A549 (cell line): ENCODE results near the gene SPSB3. TPM values are rescaled to one million over a fixed set of nuclear protein-coding genes. Genes with fewer than 3 reads are reported as not detected.

Source experiments
- ATAC-seq, 2 experiments: fragments of 200-7000 bp in 1 of 2; fragments of >200 bp in 1 of 2; cut with Nextera tagmentation in 1 of 2; cut with Tn5 transposase in 1 of 2; 3 replicates each; pipeline versions ENCODE4 v1.8.0 to v1.9.1; 2018 to 2020; ENCODE audit warnings: mild to moderate bottlenecking in 1 of 2, moderate library complexity in 1 of 2
- CTCF ChIA-PET: fragments of 300-600 bp; sonication (Branson Sonifier 250); formaldehyde crosslinking; extraction: SDS; loops from one replicate; lab custom pipeline; 2021; ENCODE audit warnings: antibody characterized with exemption, inconsistent platforms; lab: Yijun Ruan, JAX
- POLR2A ChIA-PET: fragments of 350-600 bp; formaldehyde crosslinking; extraction: SDS; loops from one replicate; lab custom pipeline; 2021; ENCODE audit warnings: antibody characterized with exemption, inconsistent platforms; lab: Yijun Ruan, JAX
- DNase-seq, 2 experiments: peaks; one replicate each; pipeline versions ENCODE4 v3.0.0 to v3.0.0-alpha.2; 2011 to 2016; ENCODE audit warnings: low read depth in 1 of 2, low spot score in 1 of 2
- FAIRE-seq: peaks from 2 replicates; lab custom pipeline; 2011; peaks lifted over from hg19 to GRCh38; lab: Jason Lieb, UNC
- H3K27ac ChIP-seq, 2 experiments: fragments of >200 bp; sonication (Bioruptor Twin); formaldehyde crosslinking; 3 replicates each; pipeline ENCODE4 v1.5.1; 2016 to 2017
- H3K4me1 ChIP-seq: fragments of >200 bp; sonication (Bioruptor Twin); formaldehyde crosslinking; 3 replicates; pipeline ENCODE4 v1.6.1; 2016
- H3K4me2 ChIP-seq: fragments of >200 bp; sonication (Bioruptor Twin); formaldehyde crosslinking; 3 replicates; pipeline ENCODE4 v1.6.1; 2016
- H3K4me3 ChIP-seq: fragments of >200 bp; sonication (Bioruptor Twin); formaldehyde crosslinking; 3 replicates; pipeline ENCODE4 v1.5.1; 2016
- H3K9me3 ChIP-seq: fragments of >200 bp; sonication (Bioruptor Twin); formaldehyde crosslinking; 3 replicates; pipeline ENCODE4 v1.6.1; 2016
- BHLHE40 ChIP-seq: IDR thresholded peaks from 2 replicates; pipeline ENCODE4 v1.6.1; 2012; ENCODE audit warnings: low read depth, low read length, inconsistent platforms
- CEBPB ChIP-seq, 2 experiments: fragments of >200 bp in 1 of 2; sonication (Bioruptor Twin) in 1 of 2; formaldehyde crosslinking in 1 of 2; IDR thresholded peaks; 2 replicates each; pipeline ENCODE4 v1.6.1; 2012 to 2016
- CHD4 ChIP-seq: fragments of 200-600 bp; sonication (generic); IDR thresholded peaks from 2 replicates; pipeline ENCODE4 v1.6.1; 2016; ENCODE audit warnings: antibody characterized with exemption, mild to moderate bottlenecking, borderline replicate concordance
- EHMT2 ChIP-seq: fragments of 200-600 bp; sonication (generic); IDR thresholded peaks from 2 replicates; pipeline ENCODE4 v1.6.1; 2016; ENCODE audit warnings: antibody characterized with exemption, low read depth, mild to moderate bottlenecking, moderate library complexity
- ESRRA ChIP-seq: fragments of 150-350 bp; IDR thresholded peaks from 2 replicates; pipeline ENCODE4 v1.6.1; 2014; ENCODE audit warnings: mild to moderate bottlenecking, low read length, borderline replicate concordance
- GATA3 ChIP-seq: IDR thresholded peaks from 2 replicates; pipeline ENCODE4 v1.6.1; 2012; ENCODE audit warnings: borderline replicate concordance
- HDAC2 ChIP-seq: fragments of 200-600 bp; sonication (generic); IDR thresholded peaks from 2 replicates; pipeline ENCODE4 v1.6.1; 2016
- HOXA7 ChIP-seq: fragments of 250-450 bp; sonication (Bioruptor Pico); IDR thresholded peaks from 2 replicates; pipeline ENCODE4 v1.5.0; 2020; ENCODE audit warnings: mild to moderate bottlenecking, moderate library complexity
- HOXB13 ChIP-seq: fragments of 250-450 bp; sonication (Bioruptor Pico); IDR thresholded peaks from 2 replicates; pipeline ENCODE4 v1.5.0; 2020; ENCODE audit warnings: low read depth, mild to moderate bottlenecking, moderate library complexity
- JUN ChIP-seq, 2 experiments: fragments of >200 bp; sonication (Bioruptor Twin); formaldehyde crosslinking; IDR thresholded peaks; 2 replicates in 1 of 2; 3 replicates in 1 of 2; pipeline ENCODE4 v1.6.1; 2016 to 2017
- JUNB ChIP-seq: fragments of >200 bp; sonication (Bioruptor Twin); formaldehyde crosslinking; IDR thresholded peaks from 2 replicates; pipeline ENCODE4 v1.6.1; 2016
- KDM5A ChIP-seq: fragments of 200-600 bp; sonication (generic); IDR thresholded peaks from 2 replicates; pipeline ENCODE4 v1.6.1; 2016; ENCODE audit warnings: antibody characterized with exemption, mild to moderate bottlenecking
- MYC ChIP-seq: IDR thresholded peaks from 2 replicates; pipeline ENCODE4 v1.6.1; 2012; ENCODE audit warnings: mild to moderate bottlenecking, inconsistent platforms, low read length, improper control_type of control experiment, borderline replicate concordance
- NR3C1 ChIP-seq: fragments of >200 bp; sonication (Bioruptor Twin); formaldehyde crosslinking; IDR thresholded peaks from 3 replicates; pipeline ENCODE4 v1.6.1; 2017
- POLR2AphosphoS2 ChIP-seq: conservative IDR thresholded peaks from 2 replicates; pipeline ENCODE4 v1.6.1; 2012; ENCODE audit warnings: low read length, improper control_type of control experiment, inconsistent platforms
- RFX5 ChIP-seq: fragments of 450-650 bp; IDR thresholded peaks from 2 replicates; pipeline ENCODE4 v1.7.1; 2014; ENCODE audit warnings: antibody characterized with exemption, mild to moderate bottlenecking, moderate library complexity
- RNF2 ChIP-seq: fragments of 200-600 bp; sonication (generic); IDR thresholded peaks from 2 replicates; pipeline ENCODE4 v1.6.1; 2016; ENCODE audit warnings: low read depth, mild to moderate bottlenecking, antibody characterized with exemption, moderate library complexity, borderline replicate concordance
- SMC3 ChIP-seq: fragments of >200 bp; sonication (Bioruptor Twin); formaldehyde crosslinking; IDR thresholded peaks from 3 replicates; pipeline ENCODE4 v1.6.1; 2018; ENCODE audit warnings: inconsistent platforms
- ZC3H11A ChIP-seq: fragments of 450-650 bp; IDR thresholded peaks from 2 replicates; pipeline ENCODE4 v1.6.1; 2014; ENCODE audit warnings: antibody characterized with exemption, mild to moderate bottlenecking
- ZFP36 ChIP-seq: fragments of 450-650 bp; IDR thresholded peaks from 2 replicates; pipeline ENCODE4 v1.6.1; 2014; ENCODE audit warnings: borderline replicate concordance; ENCODE audit not compliant: partially characterized antibody
- ZNF302 ChIP-seq: fragments of 250-450 bp; sonication (Bioruptor Pico); IDR thresholded peaks from 2 replicates; pipeline ENCODE4 v1.9.0; 2021; ENCODE audit warnings: inconsistent platforms, mild to moderate bottlenecking, moderate library complexity
- ZSCAN20 ChIP-seq: fragments of 250-450 bp; sonication (Bioruptor Pico); IDR thresholded peaks from 2 replicates; pipeline ENCODE4 v1.8.0; 2022; ENCODE audit warnings: mild to moderate bottlenecking, moderate library complexity
- WGBS: methylation state at CpG from one replicate; pipeline ENCODE4 v1.1.6; 2017; ENCODE audit errors: missing lambda C conversion rate; 5-methylcytosine and 5-hydroxymethylcytosine counted together
- polyA plus RNA-seq, 4 experiments: library from polyadenylated mRNA; depleted of rRNA in 3 of 4; stranded (reverse); fragments of >200 nt; fragmentation: RNase III in 1 of 4; extraction: RNeasy Plus Mini Kit Qiagen cat#74134 plus additional on column Dnase treatment in 1 of 4; gene quantifications; 2 replicates in 3 of 4; 3 replicates in 1 of 4; pipeline ENCODE4 v1.2.3, GENCODE V29; 2011 to 2017
- TF ChIP-seq, protein P1 (sequence below): fragments of >200 bp; sonication (Bioruptor Twin); formaldehyde crosslinking; IDR thresholded peaks from 3 replicates; pipeline ENCODE4 v1.6.1; 2016
- TF ChIP-seq, protein P2 (sequence below): IDR thresholded peaks from 2 replicates; pipeline ENCODE4 v1.6.1; 2012
- TF ChIP-seq, protein P3 (sequence below): fragments of >200 bp; sonication (Bioruptor Twin); formaldehyde crosslinking; IDR thresholded peaks from 3 replicates; pipeline ENCODE4 v1.5.1; 2016
- TF ChIP-seq, protein P4 (sequence below): fragments of 150-350 bp; IDR thresholded peaks from 2 replicates; pipeline ENCODE4 v1.6.1; 2014; ENCODE audit warnings: low read depth, mild to moderate bottlenecking, low read length
- TF ChIP-seq, protein P5 (sequence below): fragments of 250-450 bp; sonication (Bioruptor Pico); IDR thresholded peaks from 2 replicates; pipeline ENCODE4 v1.5.0; 2020; ENCODE audit warnings: low read depth, mild to moderate bottlenecking, moderate library complexity

Gene SPSB3
- polyA plus RNA-seq, 2 of the 4 experiments (the other 2 are of a cell fraction) = 9.2 to 14.6 TPM

DNA sequence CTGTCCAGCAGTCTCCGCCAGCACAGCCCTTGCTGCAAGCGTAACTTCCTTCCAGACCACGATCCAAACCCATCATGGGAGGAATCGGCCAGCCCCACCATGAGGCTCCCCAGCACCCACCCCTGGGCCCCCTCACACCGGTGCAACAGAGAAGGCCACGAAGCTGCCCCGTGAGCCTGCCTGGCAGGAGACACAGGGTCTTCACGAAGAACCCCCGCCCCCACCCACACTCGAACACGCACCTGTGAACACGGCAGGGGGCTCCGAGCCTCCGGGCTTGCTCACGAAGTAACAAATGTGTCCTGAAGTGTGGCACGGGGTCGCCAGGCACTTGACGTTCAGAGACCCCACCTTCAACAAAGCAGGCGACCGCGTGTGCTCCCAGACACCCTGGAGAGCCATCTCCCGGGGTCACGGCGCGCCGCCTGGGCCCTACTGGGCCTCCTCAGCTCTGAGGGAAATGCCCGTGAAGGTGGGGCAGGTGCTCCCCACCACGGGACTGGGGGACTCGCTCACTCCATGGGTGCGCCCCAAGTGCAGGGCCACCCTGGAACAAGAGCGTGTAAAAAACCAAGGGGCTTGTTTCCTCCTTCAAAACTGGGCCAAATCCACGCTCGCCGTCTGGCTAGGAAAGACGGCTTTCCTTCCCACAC, 36.6 kb upstream of the SPSB3 start:
- ChIA-PET POLR2A (no interaction called here), CTCF (no interaction called here)
- H3K4me1 ChIP-seq = no peaks in the 10 kb centered on the region
- no peak for TF ChIP-seq RFX5
- TF ChIP-seq, protein P1, sequence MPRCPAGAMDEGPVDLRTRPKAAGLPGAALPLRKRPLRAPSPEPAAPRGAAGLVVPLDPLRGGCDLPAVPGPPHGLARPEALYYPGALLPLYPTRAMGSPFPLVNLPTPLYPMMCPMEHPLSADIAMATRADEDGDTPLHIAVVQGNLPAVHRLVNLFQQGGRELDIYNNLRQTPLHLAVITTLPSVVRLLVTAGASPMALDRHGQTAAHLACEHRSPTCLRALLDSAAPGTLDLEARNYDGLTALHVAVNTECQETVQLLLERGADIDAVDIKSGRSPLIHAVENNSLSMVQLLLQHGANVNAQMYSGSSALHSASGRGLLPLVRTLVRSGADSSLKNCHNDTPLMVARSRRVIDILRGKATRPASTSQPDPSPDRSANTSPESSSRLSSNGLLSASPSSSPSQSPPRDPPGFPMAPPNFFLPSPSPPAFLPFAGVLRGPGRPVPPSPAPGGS = no peak
- no peak for TF ChIP-seq HOXA7 (CRISPR knock-in tag)
- TF ChIP-seq ESRRA = no peak
- TF ChIP-seq JUN (IDR thresholded peaks at IDR 0.05) = no peak
- no peak for TF ChIP-seq NR3C1
- no peak for TF ChIP-seq HDAC2
- no peak for TF ChIP-seq BHLHE40
- no peak for TF ChIP-seq ZNF302 (CRISPR knock-in tag)
- TF ChIP-seq JUNB = no peak
- TF ChIP-seq KDM5A = no peak
- no peak for TF ChIP-seq MYC
- TF ChIP-seq, protein P2, sequence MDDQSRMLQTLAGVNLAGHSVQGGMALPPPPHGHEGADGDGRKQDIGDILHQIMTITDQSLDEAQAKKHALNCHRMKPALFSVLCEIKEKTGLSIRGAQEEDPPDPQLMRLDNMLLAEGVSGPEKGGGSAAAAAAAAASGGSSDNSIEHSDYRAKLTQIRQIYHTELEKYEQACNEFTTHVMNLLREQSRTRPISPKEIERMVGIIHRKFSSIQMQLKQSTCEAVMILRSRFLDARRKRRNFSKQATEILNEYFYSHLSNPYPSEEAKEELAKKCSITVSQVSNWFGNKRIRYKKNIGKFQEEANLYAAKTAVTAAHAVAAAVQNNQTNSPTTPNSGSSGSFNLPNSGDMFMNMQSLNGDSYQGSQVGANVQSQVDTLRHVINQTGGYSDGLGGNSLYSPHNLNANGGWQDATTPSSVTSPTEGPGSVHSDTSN = no peak
- no peak for TF ChIP-seq GATA3
- TF ChIP-seq, protein P3, sequence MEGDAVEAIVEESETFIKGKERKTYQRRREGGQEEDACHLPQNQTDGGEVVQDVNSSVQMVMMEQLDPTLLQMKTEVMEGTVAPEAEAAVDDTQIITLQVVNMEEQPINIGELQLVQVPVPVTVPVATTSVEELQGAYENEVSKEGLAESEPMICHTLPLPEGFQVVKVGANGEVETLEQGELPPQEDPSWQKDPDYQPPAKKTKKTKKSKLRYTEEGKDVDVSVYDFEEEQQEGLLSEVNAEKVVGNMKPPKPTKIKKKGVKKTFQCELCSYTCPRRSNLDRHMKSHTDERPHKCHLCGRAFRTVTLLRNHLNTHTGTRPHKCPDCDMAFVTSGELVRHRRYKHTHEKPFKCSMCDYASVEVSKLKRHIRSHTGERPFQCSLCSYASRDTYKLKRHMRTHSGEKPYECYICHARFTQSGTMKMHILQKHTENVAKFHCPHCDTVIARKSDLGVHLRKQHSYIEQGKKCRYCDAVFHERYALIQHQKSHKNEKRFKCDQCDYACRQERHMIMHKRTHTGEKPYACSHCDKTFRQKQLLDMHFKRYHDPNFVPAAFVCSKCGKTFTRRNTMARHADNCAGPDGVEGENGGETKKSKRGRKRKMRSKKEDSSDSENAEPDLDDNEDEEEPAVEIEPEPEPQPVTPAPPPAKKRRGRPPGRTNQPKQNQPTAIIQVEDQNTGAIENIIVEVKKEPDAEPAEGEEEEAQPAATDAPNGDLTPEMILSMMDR = no peak
- no peak for TF ChIP-seq CHD4
- no peak for TF ChIP-seq HOXB13
- no peak overlapping the region for H3K4me2 ChIP-seq
- no peaks in the 10 kb centered on the region for H3K9me3 ChIP-seq
- no peak overlapping the region for H3K4me3 ChIP-seq
- WGBS = 96% methylated on average over 22 of the region's 35 CpGs
- no peak for ATAC-seq
- DNase-seq = no peak
- no peak overlapping the region for H3K27ac ChIP-seq
- no peak for FAIRE-seq

DNA sequence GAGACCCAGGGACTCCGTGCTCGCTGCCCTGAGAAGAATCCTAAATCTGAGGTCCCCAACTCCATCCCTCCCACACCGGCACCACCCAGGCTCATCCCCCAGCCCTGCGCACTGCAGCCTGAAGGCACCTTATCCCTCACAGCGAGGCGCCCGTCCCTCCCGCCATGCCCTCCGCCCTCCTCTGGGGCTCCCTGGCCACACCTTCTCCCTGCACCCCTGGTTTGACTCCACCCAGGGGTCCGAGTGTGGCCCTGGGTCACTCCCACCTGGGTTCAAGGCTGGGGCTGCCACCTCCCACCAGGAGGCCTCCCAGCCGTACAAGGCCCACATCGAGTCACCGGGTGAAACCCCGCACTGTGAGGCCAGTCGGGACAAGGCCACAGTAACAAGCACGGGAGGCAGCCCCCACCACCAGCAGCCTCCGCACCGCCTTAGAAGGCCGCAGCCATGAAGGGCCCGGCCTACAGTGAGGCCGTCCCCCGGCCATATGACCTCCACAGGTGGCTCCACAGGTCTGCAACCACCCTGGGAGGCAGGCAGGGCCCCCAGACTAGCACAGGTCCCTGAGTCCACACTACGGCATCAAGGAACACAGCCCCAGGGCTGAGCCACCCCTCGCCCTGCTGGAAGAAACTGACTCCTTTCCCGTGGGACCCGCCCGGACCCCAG, 36.0 kb upstream of the SPSB3 start:
- H3K27ac ChIP-seq = no peak overlapping the region
- no peak overlapping the region for H3K4me3 ChIP-seq
- H3K4me1 ChIP-seq = no peaks in the 10 kb centered on the region
- WGBS = 89% methylated on average over 20 of the region's 27 CpGs
- ChIA-PET CTCF (no interaction called here), POLR2A (no interaction called here)
- DNase-seq (no peak), FAIRE-seq (no peak), ATAC-seq (no peak)
- no peaks in the 10 kb centered on the region for H3K9me3 ChIP-seq
- TF ChIP-seq HOXB13 = no peak
- no peak overlapping the region for H3K4me2 ChIP-seq

DNA sequence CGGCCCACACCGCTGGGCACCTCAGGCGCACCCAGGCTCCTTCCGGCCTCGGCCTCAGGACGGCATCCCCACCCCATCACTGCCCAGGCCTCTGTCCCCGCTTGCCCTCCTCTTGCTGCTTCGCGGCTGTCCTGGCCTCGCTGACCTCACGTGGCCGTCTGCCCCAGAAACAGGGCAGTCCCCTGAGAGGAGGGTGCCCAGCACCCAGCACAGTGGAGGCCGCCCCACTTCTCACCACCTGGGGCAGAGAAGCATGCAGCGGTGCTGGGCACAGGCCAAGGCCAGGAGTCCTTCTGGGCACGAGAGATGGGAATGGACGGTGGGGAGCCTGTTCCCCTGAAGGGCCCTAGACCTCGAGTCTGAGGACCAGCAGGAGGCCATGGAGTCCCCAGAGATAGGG, 35.3 kb upstream of the SPSB3 start:
- DNase-seq (no peak), ATAC-seq (no peak; a peak in 1 of 6 replicates), FAIRE-seq (no peak)
- no peak overlapping the region for H3K4me2 ChIP-seq
- H3K4me1 ChIP-seq = peaks cover 5% of the 10 kb centered on the region; the same call in 1 of the 3 replicates
- no peaks in the 10 kb centered on the region for H3K9me3 ChIP-seq
- ChIA-PET POLR2A (no interaction called here), CTCF (no interaction called here)
- H3K27ac ChIP-seq = no peak overlapping the region
- H3K4me3 ChIP-seq = no peak overlapping the region
- WGBS = 92% methylated on average over 16 of the region's 17 CpGs
- no peak for TF ChIP-seq EHMT2
- TF ChIP-seq, protein P4, sequence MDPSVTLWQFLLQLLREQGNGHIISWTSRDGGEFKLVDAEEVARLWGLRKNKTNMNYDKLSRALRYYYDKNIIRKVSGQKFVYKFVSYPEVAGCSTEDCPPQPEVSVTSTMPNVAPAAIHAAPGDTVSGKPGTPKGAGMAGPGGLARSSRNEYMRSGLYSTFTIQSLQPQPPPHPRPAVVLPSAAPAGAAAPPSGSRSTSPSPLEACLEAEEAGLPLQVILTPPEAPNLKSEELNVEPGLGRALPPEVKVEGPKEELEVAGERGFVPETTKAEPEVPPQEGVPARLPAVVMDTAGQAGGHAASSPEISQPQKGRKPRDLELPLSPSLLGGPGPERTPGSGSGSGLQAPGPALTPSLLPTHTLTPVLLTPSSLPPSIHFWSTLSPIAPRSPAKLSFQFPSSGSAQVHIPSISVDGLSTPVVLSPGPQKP = no peak
- no peak for TF ChIP-seq RFX5
- no peak for TF ChIP-seq ZFP36
- TF ChIP-seq, protein P1 = no peak
- TF ChIP-seq POLR2AphosphoS2 = no peak
- TF ChIP-seq, protein P5, sequence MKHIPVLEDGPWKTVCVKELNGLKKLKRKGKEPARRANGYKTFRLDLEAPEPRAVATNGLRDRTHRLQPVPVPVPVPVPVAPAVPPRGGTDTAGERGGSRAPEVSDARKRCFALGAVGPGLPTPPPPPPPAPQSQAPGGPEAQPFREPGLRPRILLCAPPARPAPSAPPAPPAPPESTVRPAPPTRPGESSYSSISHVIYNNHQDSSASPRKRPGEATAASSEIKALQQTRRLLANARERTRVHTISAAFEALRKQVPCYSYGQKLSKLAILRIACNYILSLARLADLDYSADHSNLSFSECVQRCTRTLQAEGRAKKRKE = no peak
- no peak for TF ChIP-seq ZC3H11A
- no peak for TF ChIP-seq ESRRA
- TF ChIP-seq SMC3 = no peak
- TF ChIP-seq CEBPB (IDR thresholded peaks at IDR 0.05) = no peak
- TF ChIP-seq RNF2 = no peak
- TF ChIP-seq ZSCAN20 (CRISPR knock-in tag) = no peak
